Thoracic aorta (tissue), 2 donors: Measurements from ENCODE around the gene EIF4G1. TPM values are rescaled to one million over a fixed set of nuclear protein-coding genes. Genes with fewer than 3 reads are reported as not detected.

ENCODE experiments used
- ATAC-seq: fragments of 150-250 bp; one replicate; pipeline ENCODE4 v1.8.0; 2017; ENCODE audit warnings: low read depth; ENCODE audit not compliant: insufficient number of reproducible peaks, low FRiP score
- DNase-seq: peaks from one replicate; pipeline ENCODE4 v3.0.0-alpha.2; 2020; ENCODE audit warnings: low spot score
- H3K27ac ChIP-seq, 2 donors: fragments of 200-600 bp; sonication (generic); 1 replicate in 1 of 2; 2 replicates in 1 of 2; pipeline ENCODE4 v1.5.1; 2016; ENCODE audit warnings: mild to moderate bottlenecking in 2 of 2, moderate library complexity in 2 of 2
- H3K27me3 ChIP-seq: fragments of 200-600 bp; sonication (generic); replicated peaks from 2 replicates; pipeline ENCODE4 v1.6.0; 2016; ENCODE audit warnings: mild to moderate bottlenecking; ENCODE audit not compliant: insufficient read depth
- H3K36me3 ChIP-seq: fragments of 200-600 bp; sonication (generic); one replicate; pipeline ENCODE4 v1.5.1; 2016
- H3K4me1 ChIP-seq, 2 donors: fragments of 200-600 bp; sonication (generic); 1 replicate in 1 of 2; 2 replicates in 1 of 2; pipeline versions ENCODE4 v1.5.1 to v1.6.0; 2016; ENCODE audit warnings: low read depth in 2 of 2, mild to moderate bottlenecking in 1 of 2; ENCODE audit not compliant: control insufficient read depth in 1 of 2
- H3K4me3 ChIP-seq: fragments of 200-600 bp; sonication (generic); 2 replicates; pipeline ENCODE4 v1.5.1; 2016; ENCODE audit warnings: mild to moderate bottlenecking
- H3K9me3 ChIP-seq: fragments of 200-600 bp; sonication (generic); 2 replicates; pipeline ENCODE4 v1.5.1; 2016
- total RNA-seq, 2 donors: library from RNA; depleted of rRNA; stranded (reverse); fragments of >200 nt; gene quantifications; one replicate each; pipeline versions ENCODE4 v1.1.0 to v1.2.3, GENCODE V29; 2016
- TF ChIP-seq, protein P1 (sequence below): fragments of 200-600 bp; sonication (generic); IDR thresholded peaks from one replicate; pipeline ENCODE4 v1.5.1; 2019; ENCODE audit warnings: antibody characterized with exemption

The EIF4G1 gene
- total RNA-seq, 2 donors from 2014 or later: 254 to 334 TPM

DNA sequence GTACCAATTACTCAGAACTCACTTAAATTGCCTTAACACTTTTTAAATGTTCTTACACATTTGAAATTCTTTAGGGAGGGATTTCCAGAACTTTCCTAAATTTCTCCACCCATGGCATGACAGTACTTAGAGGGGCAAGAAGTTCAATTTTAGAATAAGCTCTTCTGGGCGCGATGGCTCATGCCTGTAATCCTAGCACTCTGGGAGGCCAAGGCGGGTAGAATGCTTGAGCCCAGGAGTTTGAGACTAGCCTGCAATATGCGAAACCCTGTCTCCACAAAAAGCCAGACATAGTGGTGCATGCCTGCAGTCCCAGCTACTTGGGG, 33.6 kb downstream of the EIF4G1 start:
- TF ChIP-seq, protein P1, sequence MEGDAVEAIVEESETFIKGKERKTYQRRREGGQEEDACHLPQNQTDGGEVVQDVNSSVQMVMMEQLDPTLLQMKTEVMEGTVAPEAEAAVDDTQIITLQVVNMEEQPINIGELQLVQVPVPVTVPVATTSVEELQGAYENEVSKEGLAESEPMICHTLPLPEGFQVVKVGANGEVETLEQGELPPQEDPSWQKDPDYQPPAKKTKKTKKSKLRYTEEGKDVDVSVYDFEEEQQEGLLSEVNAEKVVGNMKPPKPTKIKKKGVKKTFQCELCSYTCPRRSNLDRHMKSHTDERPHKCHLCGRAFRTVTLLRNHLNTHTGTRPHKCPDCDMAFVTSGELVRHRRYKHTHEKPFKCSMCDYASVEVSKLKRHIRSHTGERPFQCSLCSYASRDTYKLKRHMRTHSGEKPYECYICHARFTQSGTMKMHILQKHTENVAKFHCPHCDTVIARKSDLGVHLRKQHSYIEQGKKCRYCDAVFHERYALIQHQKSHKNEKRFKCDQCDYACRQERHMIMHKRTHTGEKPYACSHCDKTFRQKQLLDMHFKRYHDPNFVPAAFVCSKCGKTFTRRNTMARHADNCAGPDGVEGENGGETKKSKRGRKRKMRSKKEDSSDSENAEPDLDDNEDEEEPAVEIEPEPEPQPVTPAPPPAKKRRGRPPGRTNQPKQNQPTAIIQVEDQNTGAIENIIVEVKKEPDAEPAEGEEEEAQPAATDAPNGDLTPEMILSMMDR: no peak
- DNase-seq: no peak
- ATAC-seq: no peak
- H3K27ac ChIP-seq: no peak overlapping the region
- no peaks in the 10 kb centered on the region for H3K9me3 ChIP-seq
- H3K4me1 ChIP-seq: no peaks in the 10 kb centered on the region
- no peak overlapping the region for H3K4me3 ChIP-seq
- H3K36me3 ChIP-seq: peaks cover 14% of the 10 kb centered on the region
- no peaks in the 10 kb centered on the region for H3K27me3 ChIP-seq

DNA sequence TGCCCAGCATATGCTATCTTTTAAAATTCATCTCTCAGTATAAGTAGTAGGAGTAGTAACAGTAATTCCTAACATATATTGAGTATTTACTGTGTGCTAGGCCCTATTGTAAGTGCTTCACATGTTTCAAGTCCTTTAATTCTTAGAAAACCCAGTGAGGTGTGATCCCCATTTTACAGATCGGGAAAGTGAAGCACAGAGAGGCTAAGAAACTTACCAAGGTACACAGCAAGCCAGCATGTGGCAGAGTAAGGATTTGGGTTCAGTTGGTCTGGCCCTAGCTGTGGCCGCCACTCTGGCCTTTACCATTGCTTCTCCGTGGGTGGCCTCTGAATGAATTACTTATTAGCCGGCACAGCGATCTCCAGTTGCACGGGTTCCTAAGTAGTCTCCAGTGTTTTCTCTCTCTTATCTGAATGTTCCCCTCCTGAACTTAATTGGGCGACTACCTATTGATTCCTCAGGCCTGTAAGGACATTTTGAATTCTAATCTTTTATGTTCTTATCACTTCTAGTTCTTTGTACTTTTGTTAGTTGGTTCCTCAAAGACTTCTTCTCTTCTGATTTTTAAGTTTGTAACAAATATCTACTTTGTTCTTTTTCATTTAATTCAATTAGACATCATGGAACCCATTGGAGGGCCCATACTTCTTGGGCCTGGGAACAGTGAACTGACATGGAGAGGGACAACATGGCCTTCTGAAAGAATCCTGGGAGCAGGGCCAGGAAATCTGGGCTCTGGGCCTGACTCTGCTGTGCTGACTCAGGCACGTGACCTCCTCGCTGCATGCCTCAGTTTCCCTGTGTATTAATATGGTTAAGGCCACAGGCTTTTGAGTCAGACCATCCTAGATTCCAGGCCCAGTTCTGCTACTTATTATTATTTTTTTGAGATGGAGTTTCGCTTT, 35.4 kb downstream of the EIF4G1 start:
- no peak overlapping the region for H3K27ac ChIP-seq
- no peak overlapping the region for H3K4me3 ChIP-seq
- H3K36me3 ChIP-seq: peaks cover 2% of the 10 kb centered on the region
- no peak for ATAC-seq
- H3K4me1 ChIP-seq: no peaks in the 10 kb centered on the region
- H3K9me3 ChIP-seq: no peaks in the 10 kb centered on the region
- no peak for DNase-seq
- TF ChIP-seq, protein P1: no peak
- no peaks in the 10 kb centered on the region for H3K27me3 ChIP-seq

DNA sequence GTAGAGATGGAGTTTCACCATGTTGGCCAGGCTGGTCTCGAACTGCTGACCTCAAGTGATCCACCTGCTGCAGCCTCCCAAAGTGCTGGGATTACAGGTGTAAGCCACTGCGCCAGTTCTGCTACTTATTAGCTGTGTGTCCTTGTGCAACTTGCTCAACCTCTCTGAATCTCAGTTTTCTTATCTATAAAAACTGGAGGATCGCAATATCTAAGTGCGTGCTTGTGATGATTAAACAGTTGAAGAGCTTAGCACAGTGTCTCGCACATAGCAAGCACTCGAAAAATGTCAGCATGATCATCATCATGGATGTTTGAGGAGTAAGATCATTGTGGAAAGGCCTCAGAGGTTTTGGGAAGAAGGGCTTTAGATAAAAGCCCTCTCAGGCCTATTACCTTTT, 36.2 kb downstream of the EIF4G1 start:
- no peaks in the 10 kb centered on the region for H3K27me3 ChIP-seq
- no peak overlapping the region for H3K4me3 ChIP-seq
- no peak overlapping the region for H3K27ac ChIP-seq
- no peaks in the 10 kb centered on the region for H3K36me3 ChIP-seq
- TF ChIP-seq, protein P1: no peak
- no peaks in the 10 kb centered on the region for H3K9me3 ChIP-seq
- H3K4me1 ChIP-seq: no peaks in the 10 kb centered on the region
- DNase-seq (no peak), ATAC-seq (no peak)

DNA sequence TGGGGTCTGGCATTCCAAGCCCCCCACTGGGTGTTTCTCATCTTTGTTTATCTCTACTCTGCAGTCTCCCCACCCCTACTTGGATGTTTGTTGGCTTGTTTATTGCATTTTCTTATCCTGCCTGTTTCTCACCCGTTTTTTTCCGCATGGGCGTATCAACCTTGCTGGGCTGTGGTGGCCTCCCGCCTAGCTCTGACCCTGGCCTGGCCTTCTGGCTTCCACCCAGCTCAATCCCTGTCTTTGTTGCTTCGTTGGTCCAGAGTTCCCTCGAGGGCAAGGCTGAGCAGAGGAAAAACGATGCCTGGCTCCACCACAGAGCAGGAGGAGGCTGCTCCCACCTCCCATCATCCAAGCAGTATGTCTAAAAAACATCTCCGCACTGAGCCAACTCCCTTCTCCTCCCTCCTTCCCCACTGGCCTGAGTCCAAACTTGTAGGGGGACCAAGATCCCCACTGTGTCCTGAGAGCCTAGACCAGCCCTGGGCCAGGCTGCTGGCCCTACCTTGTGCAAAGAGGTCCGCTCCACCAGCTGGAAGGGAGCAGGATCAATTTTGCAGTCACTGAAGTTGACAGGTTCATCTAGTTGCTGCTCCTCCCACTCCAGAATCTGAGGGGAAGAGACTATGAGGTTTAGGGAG, 37.2 kb downstream of the EIF4G1 start:
- Histone ChIP-seq H3K36me3 (no peaks in the 10 kb centered on the region), H3K27me3 (no peaks in the 10 kb centered on the region), H3K4me3 (no peak overlapping the region), H3K27ac (no peak overlapping the region), H3K4me1 (no peaks in the 10 kb centered on the region), H3K9me3 (no peaks in the 10 kb centered on the region)
- DNase-seq (no peak), ATAC-seq (no peak)
- TF ChIP-seq, protein P1: no peak

DNA sequence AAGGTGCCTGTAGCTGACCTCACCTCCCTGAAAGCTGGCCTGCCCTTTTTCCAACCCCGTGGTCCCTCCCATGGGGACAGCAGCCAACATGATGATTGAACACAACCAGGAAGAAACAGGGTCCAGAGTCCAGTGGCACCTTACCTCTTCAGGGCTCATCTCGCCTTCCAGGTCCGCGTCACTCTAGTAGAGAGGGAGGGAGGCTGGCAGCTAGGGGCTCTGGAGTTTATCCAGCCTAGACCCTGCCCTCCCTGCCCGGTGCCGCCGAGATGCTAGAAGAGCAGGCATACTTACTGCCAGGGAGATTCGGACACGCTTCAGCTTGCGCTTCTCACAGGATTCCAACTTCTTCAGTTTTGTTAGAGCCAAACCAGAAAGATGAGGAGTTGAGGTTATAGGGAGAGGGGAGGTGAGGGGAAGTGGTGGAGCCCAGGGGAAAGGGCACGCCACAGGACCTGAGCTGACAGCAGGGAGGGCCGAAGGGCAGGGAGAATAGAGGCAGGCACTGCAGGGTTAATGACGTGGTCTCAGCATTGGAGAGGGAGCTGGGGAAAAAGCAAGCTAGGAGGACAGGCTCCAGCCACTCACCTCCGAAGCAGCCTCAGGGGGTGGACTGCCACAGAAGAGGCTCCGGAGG, 37.9 kb downstream of the EIF4G1 start:
- H3K4me1 ChIP-seq: no peaks in the 10 kb centered on the region
- peaks cover 4% of the 10 kb centered on the region for H3K36me3 ChIP-seq
- no peaks in the 10 kb centered on the region for H3K9me3 ChIP-seq
- no peak overlapping the region for H3K4me3 ChIP-seq
- no peak overlapping the region for H3K27ac ChIP-seq
- no peaks in the 10 kb centered on the region for H3K27me3 ChIP-seq
- DNase-seq (no peak), ATAC-seq (no peak)
- TF ChIP-seq, protein P1: no peak
